Ammon's horn (tissue), 1 donor: ENCODE data around the gene QRSL1.
A peak's percentile ranks its signal among the peaks of the same experiment; 100 is the strongest.
"Not testable (repeated sequence)": the region's sequence is repeated elsewhere in the genome, so short reads cannot be mapped to it uniquely, and the experiment has no call there.

Experiments
- DNase-seq: peaks from one replicate; pipeline ENCODE4 v3.0.0-alpha.2; 2016; ENCODE audit warnings: low spot score

Gene QRSL1, protein sequence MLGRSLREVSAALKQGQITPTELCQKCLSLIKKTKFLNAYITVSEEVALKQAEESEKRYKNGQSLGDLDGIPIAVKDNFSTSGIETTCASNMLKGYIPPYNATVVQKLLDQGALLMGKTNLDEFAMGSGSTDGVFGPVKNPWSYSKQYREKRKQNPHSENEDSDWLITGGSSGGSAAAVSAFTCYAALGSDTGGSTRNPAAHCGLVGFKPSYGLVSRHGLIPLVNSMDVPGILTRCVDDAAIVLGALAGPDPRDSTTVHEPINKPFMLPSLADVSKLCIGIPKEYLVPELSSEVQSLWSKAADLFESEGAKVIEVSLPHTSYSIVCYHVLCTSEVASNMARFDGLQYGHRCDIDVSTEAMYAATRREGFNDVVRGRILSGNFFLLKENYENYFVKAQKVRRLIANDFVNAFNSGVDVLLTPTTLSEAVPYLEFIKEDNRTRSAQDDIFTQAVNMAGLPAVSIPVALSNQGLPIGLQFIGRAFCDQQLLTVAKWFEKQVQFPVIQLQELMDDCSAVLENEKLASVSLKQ

DNA sequence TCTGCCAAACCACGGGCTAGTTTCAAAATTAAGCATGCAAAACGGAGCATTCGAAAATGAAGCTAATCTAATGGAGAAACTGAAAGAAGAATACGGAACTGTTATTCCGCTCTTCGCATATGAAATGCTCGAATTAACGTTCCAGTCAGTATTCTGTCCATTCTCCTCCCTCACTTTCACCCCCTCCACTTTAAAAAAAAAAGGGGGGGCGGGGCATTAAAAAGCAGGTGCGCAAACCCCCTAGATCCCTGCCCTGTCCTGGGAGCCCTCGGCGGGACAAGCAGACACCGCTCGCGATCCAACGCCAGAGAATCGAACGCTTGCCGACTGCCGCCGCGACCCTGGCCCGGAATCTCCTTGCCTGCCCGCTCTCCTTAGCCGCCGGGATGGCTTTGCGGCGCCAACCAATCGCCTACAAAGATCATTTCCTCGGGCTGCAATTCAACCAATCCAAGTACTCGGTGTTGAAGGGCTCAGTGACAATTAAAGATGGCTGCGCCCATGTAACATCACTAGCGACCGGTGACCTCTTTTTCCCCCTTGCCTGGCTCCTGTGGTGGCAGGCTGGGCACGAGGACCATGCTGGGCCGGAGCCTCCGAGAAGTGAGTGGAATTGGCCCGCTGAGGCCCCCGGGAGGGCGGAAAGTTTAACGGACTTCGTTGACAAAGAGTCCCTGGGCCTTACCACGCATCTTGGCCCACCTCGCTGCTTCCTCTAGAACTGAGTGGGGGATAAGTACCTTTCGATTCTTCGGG, at the start of gene QRSL1, which contains the start of gene RTN4IP1:
QRSL1 (plus strand) TSS at position 476 of the 756 bp plus-strand sequence; CDS start at position 580, 104 bp downstream.
RTN4IP1 (minus strand) TSS at position 396 of the 756 bp plus-strand sequence. CDS start 477 bp downstream, outside the sequence.
- DNase-seq = peak; percentile 94

- no peak for DNase-seq
Observed at GRCh38 chr6:106581468-106581867, 47.9 kb upstream of the QRSL1 start.

- no peak for DNase-seq
Observed at GRCh38 chr6:106586815-106587415, 42.5 kb upstream of the QRSL1 start.

DNA sequence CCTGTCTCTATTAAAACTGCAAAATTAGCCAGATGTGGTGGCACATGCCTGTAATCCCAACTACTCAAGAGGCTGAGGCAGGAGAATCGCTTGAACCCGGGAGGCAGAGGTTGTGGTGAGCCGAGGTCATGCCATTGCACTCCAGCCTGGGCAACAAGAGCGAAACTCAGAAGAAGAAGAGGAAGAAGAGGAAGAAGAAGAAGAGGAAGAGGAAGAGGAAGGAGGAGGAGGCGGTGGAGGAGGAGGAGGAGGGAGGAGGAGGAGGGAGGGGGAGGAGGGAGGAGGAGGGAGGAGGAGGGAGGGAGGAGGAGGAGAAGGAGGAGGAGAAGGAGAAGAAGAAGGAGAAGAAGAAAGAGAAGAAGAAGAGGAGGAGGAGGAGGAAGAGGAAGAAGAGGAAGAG, 40.4 kb upstream of the QRSL1 start:
- not testable (repeated sequence) for DNase-seq

DNA sequence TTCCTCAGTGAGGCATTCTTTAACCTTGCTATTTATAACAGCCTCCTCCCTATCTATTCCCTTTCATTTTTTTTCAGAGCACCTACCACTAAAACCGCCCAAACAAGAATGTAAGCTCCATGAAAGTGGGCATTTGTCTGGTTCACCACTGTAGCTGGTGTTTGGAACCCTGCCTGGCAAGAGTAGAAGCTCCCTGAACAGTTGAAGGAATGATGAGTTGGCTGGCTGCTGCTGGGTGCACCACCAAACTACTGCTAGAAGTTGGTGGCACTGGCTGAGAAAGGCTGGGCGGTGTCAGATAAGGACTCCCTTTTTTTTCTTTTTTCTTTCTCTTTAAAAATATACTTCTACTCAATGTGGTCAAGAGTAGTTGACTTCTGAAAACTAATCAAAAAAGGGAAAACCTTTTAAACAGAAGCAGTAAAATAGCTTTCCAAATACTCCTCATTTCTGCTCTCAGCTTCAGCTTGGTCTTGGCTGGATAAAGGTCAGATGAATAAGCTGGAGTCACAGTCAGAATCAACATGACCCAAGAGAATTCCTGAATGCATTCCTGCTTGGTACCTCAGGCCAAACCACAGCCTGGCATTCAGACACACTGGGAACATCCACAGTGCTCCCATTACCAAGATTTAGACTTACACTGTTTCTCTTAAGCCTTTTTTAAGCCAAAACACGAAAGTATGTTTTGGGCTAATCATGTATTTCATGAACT, 38.1 kb upstream of the QRSL1 start:
- no peak for DNase-seq

DNA sequence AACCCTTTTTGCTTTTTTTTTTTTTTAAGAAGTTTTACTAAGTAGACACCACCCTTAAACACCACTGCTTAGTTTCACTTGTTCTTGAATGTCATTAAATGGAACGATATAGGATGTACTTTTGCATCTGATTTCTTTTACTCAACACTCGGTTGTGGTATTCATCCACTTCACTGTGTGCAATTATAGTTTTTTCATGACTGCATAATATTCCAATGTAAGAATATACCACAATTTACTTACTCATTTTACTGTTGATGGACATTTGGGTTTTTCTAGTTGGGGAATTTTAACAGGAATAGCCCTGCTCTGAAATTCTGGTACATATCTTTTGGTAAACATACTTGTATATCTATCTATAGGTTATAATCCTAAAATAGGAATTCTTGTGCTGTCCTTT, 29.9 kb upstream of the QRSL1 start:
- DNase-seq = no peak

GRCh38 chr6:106600329-106600728, 29.0 kb upstream of the QRSL1 start:
- DNase-seq = no peak

- DNase-seq = peak; percentile 29
Observed at GRCh38 chr6:106608080-106608668, 21.2 kb upstream of the QRSL1 start.

DNA sequence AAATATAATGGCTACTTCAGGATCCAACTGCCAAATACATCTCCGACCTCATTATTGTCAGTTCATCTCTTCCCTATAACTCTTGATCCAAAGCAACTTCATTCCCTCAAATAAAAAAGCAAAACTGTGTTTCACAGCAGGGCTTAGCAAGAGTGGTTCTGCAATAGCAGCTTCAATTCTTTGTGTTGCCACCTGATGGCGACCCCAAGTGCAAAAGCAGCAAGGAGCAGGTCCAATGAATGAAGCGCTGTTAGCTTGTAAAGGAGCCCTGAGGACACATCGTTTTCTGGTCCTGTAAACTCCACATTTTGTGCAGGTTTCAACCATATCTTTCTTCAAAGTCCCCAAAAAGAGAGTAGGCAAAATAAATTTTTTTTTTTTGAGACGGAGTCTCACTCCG, 19.7 kb upstream of the QRSL1 start:
- peak; percentile 22 for DNase-seq

- no peak for DNase-seq
Observed at GRCh38 chr6:106611030-106611429, 18.3 kb upstream of the QRSL1 start.

- DNase-seq = no peak
Observed at GRCh38 chr6:106612671-106613416, 16.5 kb upstream of the QRSL1 start.

GRCh38 chr6:106613590-106613989, 15.8 kb upstream of the QRSL1 start:
- DNase-seq = no peak

DNA sequence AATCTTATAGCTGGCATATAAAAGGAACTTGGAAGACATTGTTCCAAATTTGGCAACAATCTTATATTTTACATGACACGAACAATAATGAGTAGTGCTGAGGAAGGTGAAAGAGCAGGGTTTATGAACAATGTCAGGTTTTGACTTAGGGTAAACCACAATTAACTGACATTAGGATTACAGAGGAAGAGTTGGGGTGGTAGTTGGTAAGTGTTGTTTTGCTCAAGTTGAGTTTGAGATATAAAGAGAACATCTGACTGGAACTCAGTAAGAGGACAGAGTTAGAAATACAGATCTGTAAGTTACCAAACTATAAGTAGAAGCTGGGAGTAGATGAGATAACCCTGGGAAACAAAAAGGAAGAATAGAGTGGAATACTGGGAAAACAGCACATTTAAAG, 15.2 kb upstream of the QRSL1 start:
- DNase-seq = no peak

GRCh38 chr6:106614592-106615257, 14.7 kb upstream of the QRSL1 start:
- DNase-seq = no peak

- DNase-seq = no peak
Observed at GRCh38 chr6:106617302-106617701, 12.1 kb upstream of the QRSL1 start.

GRCh38 chr6:106617857-106618256, 11.5 kb upstream of the QRSL1 start:
- no peak for DNase-seq

DNA sequence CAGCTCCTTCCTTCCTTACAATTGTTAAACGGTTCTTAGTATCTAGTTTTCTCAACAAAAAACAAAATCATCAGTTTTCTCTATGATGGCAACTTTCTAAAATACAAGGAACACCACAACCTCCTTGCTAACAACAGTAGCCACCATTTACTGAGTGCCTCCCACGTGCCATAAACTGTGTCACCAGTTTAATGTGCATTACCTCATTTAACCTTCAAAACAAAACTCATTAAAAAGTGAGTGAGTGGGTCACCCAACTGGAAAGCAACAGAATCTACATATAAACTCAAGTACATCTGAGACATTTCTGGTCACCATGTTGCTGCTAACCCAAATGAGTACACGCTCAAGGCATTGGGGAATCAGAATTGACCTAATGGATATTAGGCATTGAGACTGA, 11.1 kb upstream of the QRSL1 start:
- no peak for DNase-seq

- no peak for DNase-seq
Observed at GRCh38 chr6:106619223-106619622, 10.2 kb upstream of the QRSL1 start.

DNA sequence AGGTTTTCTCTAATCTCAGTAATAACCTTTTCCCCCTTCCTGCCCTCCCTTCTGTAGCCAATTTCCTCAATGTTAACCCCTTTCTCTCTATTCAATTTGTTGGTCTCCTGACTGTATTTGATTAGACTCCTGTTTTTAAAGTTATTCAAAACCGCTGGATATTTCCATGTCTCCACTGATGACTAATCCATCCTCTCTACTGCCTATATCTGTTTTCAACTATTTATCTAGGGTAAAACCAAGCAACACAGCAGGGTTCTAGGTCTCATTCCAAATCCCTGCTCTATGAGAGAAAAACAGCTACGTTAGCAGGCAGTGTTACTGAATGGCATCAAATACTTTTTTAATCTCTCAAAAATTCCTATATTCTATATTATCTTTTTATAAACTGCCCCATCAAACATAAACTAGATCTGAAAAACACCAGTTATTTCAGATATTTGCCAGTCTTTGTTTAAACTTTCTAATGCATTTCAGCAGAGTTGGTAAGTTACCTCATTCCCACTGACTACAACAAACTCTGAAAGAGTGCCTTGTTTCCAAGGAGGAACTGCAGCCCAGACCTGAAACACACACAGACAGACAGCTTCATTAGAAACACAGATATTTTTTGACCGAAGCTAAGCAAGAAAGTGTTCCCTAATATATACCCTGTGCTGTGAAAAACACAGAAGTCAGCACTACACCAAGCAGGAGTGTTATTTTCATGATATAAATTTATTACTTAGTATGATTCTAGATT, 8.3 kb upstream of the QRSL1 start:
- DNase-seq = no peak
